Testis (tissue), 3 donors: ENCODE results near the gene DUS1L. TPM values are rescaled to one million over a fixed set of nuclear protein-coding genes. Genes with fewer than 3 reads are reported as not detected.

ENCODE experiments used
- DNase-seq: peaks from one replicate; pipeline ENCODE4 v3.0.0-alpha.2; 2019
- H3K27ac ChIP-seq, 2 donors: fragments of 200-600 bp; sonication (generic); one replicate each; pipeline ENCODE4 v1.5.1; 2019
- H3K27me3 ChIP-seq: fragments of 200-600 bp; sonication (generic); one replicate; pipeline ENCODE4 v1.5.1; 2019
- H3K36me3 ChIP-seq: fragments of 200-600 bp; sonication (generic); one replicate; pipeline ENCODE4 v1.5.1; 2017; ENCODE audit warnings: low read depth; ENCODE audit errors: missing control alignments
- H3K4me1 ChIP-seq: fragments of 200-600 bp; sonication (generic); one replicate; pipeline ENCODE4 v1.5.1; 2019
- H3K4me3 ChIP-seq, 2 donors: fragments of 200-600 bp; sonication (generic); one replicate each; pipeline ENCODE4 v1.5.1; 2017 to 2019
- H3K9me3 ChIP-seq: fragments of 200-600 bp; sonication (generic); one replicate; pipeline ENCODE4 v1.5.1; 2017
- POLR2A ChIP-seq: fragments of 450-650 bp; IDR thresholded peaks from one replicate; pipeline ENCODE4 v1.6.1; 2017; ENCODE audit warnings: antibody characterized with exemption, mild to moderate bottlenecking, moderate library complexity
- WGBS, 2 donors: methylation state at CpG; one replicate each; pipeline ENCODE4 v1.1.5; 2018; 5-methylcytosine and 5-hydroxymethylcytosine counted together
- intact Hi-C: fragments of 100-400 bp; cut with DNase I; formaldehyde crosslinking; loops from one replicate; pipeline ENCODE4 v1.15.1; 2023; ENCODE audit warnings: low total_unique reads
- polyA plus RNA-seq: library from polyadenylated mRNA; stranded (reverse); fragments of 350-450 nt; fragmentation: Illumina TruSeq; extraction: RNeasy Lipid Tissue Mini Kit (QIAGEN cat#74804); gene quantifications from one replicate; pipeline ENCODE4 v1.2.3, GENCODE V29; 2014; ENCODE audit warnings: low read depth, low replicate concordance; ENCODE audit not compliant: insufficient read depth
- total RNA-seq, 2 donors: library from RNA; depleted of rRNA; stranded (reverse); fragments of >200 nt; gene quantifications; one replicate each; pipeline ENCODE4 v1.2.3, GENCODE V29; 2016
- TF ChIP-seq, protein P1 (sequence below), 3 experiments: fragments of 450-650 bp in 2 of 3; fragments of 200-600 bp in 1 of 3; sonication (generic) in 1 of 3; IDR thresholded peaks; one replicate each; pipeline ENCODE4 v1.5.1; 2016 to 2019; ENCODE audit warnings: antibody characterized with exemption in 3 of 3, mild to moderate bottlenecking in 2 of 3, moderate library complexity in 1 of 3

The DUS1L gene
- total and polyA plus RNA-seq, 3 donors from 2014 or later, result 117 to 132 (median 127) TPM

- 6% methylated on average over 10 of the region's 10 CpGs for WGBS, 2 donors
- no peak for DNase-seq
- no peaks in the 10 kb centered on the region for H3K36me3 ChIP-seq
- peaks cover 27% of the 10 kb centered on the region for H3K4me1 ChIP-seq
- H3K9me3 ChIP-seq, result no peaks in the 10 kb centered on the region
- no peaks in the 10 kb centered on the region for H3K27me3 ChIP-seq
- peak overlapping the region in 1 of 2 donors; percentile 73 for H3K4me3 ChIP-seq
- peak overlapping the region; percentile 89 to 97 for H3K27ac ChIP-seq
- TF ChIP-seq, protein P1, sequence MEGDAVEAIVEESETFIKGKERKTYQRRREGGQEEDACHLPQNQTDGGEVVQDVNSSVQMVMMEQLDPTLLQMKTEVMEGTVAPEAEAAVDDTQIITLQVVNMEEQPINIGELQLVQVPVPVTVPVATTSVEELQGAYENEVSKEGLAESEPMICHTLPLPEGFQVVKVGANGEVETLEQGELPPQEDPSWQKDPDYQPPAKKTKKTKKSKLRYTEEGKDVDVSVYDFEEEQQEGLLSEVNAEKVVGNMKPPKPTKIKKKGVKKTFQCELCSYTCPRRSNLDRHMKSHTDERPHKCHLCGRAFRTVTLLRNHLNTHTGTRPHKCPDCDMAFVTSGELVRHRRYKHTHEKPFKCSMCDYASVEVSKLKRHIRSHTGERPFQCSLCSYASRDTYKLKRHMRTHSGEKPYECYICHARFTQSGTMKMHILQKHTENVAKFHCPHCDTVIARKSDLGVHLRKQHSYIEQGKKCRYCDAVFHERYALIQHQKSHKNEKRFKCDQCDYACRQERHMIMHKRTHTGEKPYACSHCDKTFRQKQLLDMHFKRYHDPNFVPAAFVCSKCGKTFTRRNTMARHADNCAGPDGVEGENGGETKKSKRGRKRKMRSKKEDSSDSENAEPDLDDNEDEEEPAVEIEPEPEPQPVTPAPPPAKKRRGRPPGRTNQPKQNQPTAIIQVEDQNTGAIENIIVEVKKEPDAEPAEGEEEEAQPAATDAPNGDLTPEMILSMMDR (IDR thresholded peaks at IDR 0.05), result no peak
- TF ChIP-seq POLR2A, result no peak
- intact Hi-C loops, result loop anchor here (10.0 kb wide), 1 partner anchor 117 kb away; no protein-coding TSS in a partner anchor
Measured at GRCh38 chr17:82037889-82038195, 27.8 kb downstream of the DUS1L start.

GRCh38 chr17:82037092-82037888 is 28.3 kb downstream of the DUS1L start, which contains the start of gene DCXR:
Gene DCXR, minus strand, starts transcription at chr17:82037697. Its CDS starts 15 bp downstream, at chr17:82037682.
- TF ChIP-seq, protein P1 (IDR thresholded peaks at IDR 0.05), result peak; percentile 63 to 71 (median 67)
- TF ChIP-seq POLR2A, result peak; percentile 9
- H3K9me3 ChIP-seq, result no peaks in the 10 kb centered on the region
- intact Hi-C loops, result loop anchor here (10.0 kb wide), 1 partner anchor 118 kb away; no protein-coding TSS in a partner anchor
- DNase-seq, result peak; percentile 99
- peaks cover 30% of the 10 kb centered on the region for H3K4me1 ChIP-seq
- WGBS, 2 donors, result 0 to 1% methylated on average over 9 to 68 of the region's 92 CpGs
- peak within 1 kb of the TSS; percentile 89 to 97 for H3K27ac ChIP-seq
- H3K36me3 ChIP-seq, result no peaks in the 10 kb centered on the region
- no peaks in the 10 kb centered on the region for H3K27me3 ChIP-seq
- H3K4me3 ChIP-seq, result peak within 1 kb of the TSS; percentile 63 to 73

GRCh38 chr17:82036634-82037091 is 28.9 kb downstream of the DUS1L start:
- intact Hi-C loops, result loop anchor here (10.0 kb wide), 1 partner anchor 118 kb away; no protein-coding TSS in a partner anchor
- Histone ChIP-seq H3K9me3 (no peaks in the 10 kb centered on the region), H3K27me3 (no peaks in the 10 kb centered on the region), H3K4me1 (peaks cover 34% of the 10 kb centered on the region), H3K4me3 (peak overlapping the region; percentile 63 to 73), H3K36me3 (no peaks in the 10 kb centered on the region), H3K27ac (peak overlapping the region; percentile 89 to 97)
- TF ChIP-seq POLR2A, result no peak
- TF ChIP-seq, protein P1 (IDR thresholded peaks at IDR 0.05), result no peak
- 43 to 49% methylated on average over 9 to 23 of the region's 23 CpGs for WGBS, 2 donors
- DNase-seq, result no peak

DNA sequence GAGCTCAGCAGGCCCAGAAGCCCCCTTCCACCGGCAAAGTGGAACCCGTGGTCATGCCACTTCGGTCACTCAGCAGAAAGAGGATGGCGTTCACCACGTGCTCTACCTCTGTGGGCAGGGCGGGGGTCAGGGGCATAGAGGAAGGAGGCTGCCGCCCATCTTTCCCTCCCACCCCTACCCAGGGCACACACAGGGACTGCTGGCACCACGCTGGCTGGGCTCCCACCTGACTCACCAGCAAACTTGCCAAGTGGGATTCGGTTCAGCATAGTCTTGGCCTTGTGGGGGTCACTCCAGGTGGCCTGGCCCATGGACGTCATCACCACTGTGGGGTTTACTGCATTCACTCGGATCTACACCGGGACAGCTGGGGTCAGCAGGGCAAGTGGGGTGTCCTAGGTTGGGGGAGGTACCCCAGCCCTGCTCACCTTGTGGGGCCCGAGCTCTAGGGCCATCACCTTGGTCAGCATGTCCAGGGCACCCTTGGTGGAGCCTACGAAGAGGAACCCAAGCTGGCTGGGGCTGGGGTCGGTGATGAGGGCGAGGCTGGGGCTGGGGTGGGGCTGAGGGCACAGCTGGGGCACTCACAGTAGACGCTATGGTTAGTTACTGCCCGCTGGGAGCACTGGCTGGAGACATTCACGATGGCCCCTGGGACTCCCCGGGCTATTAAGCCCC is 29.5 kb downstream of the DUS1L start:
- TF ChIP-seq, protein P1 (IDR thresholded peaks at IDR 0.05), result no peak
- no peak for TF ChIP-seq POLR2A
- Histone ChIP-seq H3K4me1 (peaks cover 34% of the 10 kb centered on the region), H3K36me3 (no peaks in the 10 kb centered on the region), H3K27me3 (no peaks in the 10 kb centered on the region), H3K9me3 (no peaks in the 10 kb centered on the region), H3K27ac (peak overlapping the region in 1 of 2 donors; percentile 97), H3K4me3 (no peak overlapping the region)
- WGBS, 2 donors, result 84 to 91% methylated on average over 10 to 20 of the region's 20 CpGs
- no peak for DNase-seq
- intact Hi-C loops, result loop anchor here (10.0 kb wide), 1 partner anchor 119 kb away; no protein-coding TSS in a partner anchor
